Fibroblast of lung (primary cell): ENCODE measurements around the gene MEG3. TPM values are rescaled to one million over a fixed set of nuclear protein-coding genes. Genes with fewer than 3 reads are reported as not detected.

Source experiments
- DNase-seq, 2 donors: peaks; one replicate each; pipeline versions ENCODE4 v3.0.0 to v3.0.0-alpha.2; 2010; ENCODE audit warnings: low read depth in 2 of 2
- H2AFZ ChIP-seq: 2 replicates; pipeline ENCODE4 v1.5.1; 2012; ENCODE audit warnings: low read length, control low read depth, inconsistent platforms
- H3K27ac ChIP-seq: 2 replicates; pipeline ENCODE4 v1.5.1; 2011; ENCODE audit warnings: low read length, control low read depth; ENCODE audit not compliant: insufficient read depth
- H3K27me3 ChIP-seq: 2 replicates; pipeline ENCODE4 v1.5.1; 2011; ENCODE audit warnings: mild to moderate bottlenecking, low read length; ENCODE audit not compliant: control insufficient read depth, insufficient read depth
- H3K36me3 ChIP-seq: 2 replicates; pipeline ENCODE4 v1.5.1; 2011; ENCODE audit warnings: low read length; ENCODE audit not compliant: control insufficient read depth, insufficient read depth
- H3K4me1 ChIP-seq: 2 replicates; pipeline ENCODE4 v1.5.1; 2011; ENCODE audit warnings: low read length; ENCODE audit not compliant: control insufficient read depth, insufficient read depth; ENCODE audit errors: extremely low read depth
- H3K4me2 ChIP-seq: 2 replicates; pipeline ENCODE4 v1.5.1; 2011; ENCODE audit warnings: low read length, control low read depth; ENCODE audit not compliant: insufficient read depth; ENCODE audit errors: extremely low read depth
- H3K4me3 ChIP-seq, 4 experiments: fragments of 200-600 bp in 1 of 4; sonication (generic) in 1 of 4; replicated peaks in 1 of 4; 2 replicates each; pipeline ENCODE4 v1.5.1; 2011 to 2016; ENCODE audit warnings: low read length in 4 of 4, low read depth in 3 of 4, mild to moderate bottlenecking in 3 of 4, control low read depth in 2 of 4, inconsistent platforms in 1 of 4, mixed read lengths in 1 of 4; ENCODE audit not compliant: insufficient read depth in 1 of 4; ENCODE audit errors: control extremely low read depth in 1 of 4
- H3K79me2 ChIP-seq: 2 replicates; pipeline ENCODE4 v1.5.1; 2012; ENCODE audit warnings: mild to moderate bottlenecking, low read length, inconsistent platforms; ENCODE audit not compliant: control insufficient read depth, insufficient read depth
- H3K9ac ChIP-seq: 2 replicates; pipeline ENCODE4 v1.5.1; 2011; ENCODE audit warnings: mild to moderate bottlenecking, low read length, control low read depth; ENCODE audit not compliant: insufficient read depth
- H3K9me3 ChIP-seq: 2 replicates; pipeline ENCODE4 v1.5.1; 2012; ENCODE audit warnings: low read depth, low read length; ENCODE audit not compliant: control insufficient read depth, insufficient read depth
- H4K20me1 ChIP-seq: 2 replicates; pipeline ENCODE4 v1.5.1; 2011; ENCODE audit warnings: low read length; ENCODE audit not compliant: control insufficient read depth, insufficient read depth; ENCODE audit errors: extremely low read depth
- CTCF ChIP-seq, 2 donors: IDR thresholded peaks in 1 of 2; conservative IDR thresholded peaks in 1 of 2; 1 replicate in 1 of 2; 2 replicates in 1 of 2; pipeline ENCODE4 v1.5.1; 2011 to 2012; ENCODE audit warnings: low read length in 2 of 2, control low read depth in 1 of 2, inconsistent platforms in 1 of 2, low read depth in 1 of 2, mild to moderate bottlenecking in 1 of 2
- EZH2 ChIP-seq: IDR thresholded peaks from 2 replicates; pipeline ENCODE4 v1.5.1; 2012; ENCODE audit warnings: low read length, control low read depth, mild to moderate bottlenecking; ENCODE audit errors: missing control alignments
- polyA plus RNA-seq, 2 donors: library from polyadenylated mRNA; depleted of rRNA in 1 of 2; stranded (reverse) in 1 of 2; unstranded in 1 of 2; fragments of >200 nt; gene quantifications; 2 replicates each; pipeline ENCODE4 v1.2.1, GENCODE V29; 2011 to 2012; ENCODE audit warnings: missing spikeins in 1 of 2
- total RNA-seq: library from RNA; depleted of rRNA; stranded (reverse); fragments of >200 nt; gene quantifications from 2 replicates; pipeline ENCODE4 v1.2.1, GENCODE V29; 2014

Gene MEG3
- total and polyA plus RNA-seq, 2 donors (not counting 1 experiment from before 2014, with no cell fraction given), result 104 to 182 TPM

DNA sequence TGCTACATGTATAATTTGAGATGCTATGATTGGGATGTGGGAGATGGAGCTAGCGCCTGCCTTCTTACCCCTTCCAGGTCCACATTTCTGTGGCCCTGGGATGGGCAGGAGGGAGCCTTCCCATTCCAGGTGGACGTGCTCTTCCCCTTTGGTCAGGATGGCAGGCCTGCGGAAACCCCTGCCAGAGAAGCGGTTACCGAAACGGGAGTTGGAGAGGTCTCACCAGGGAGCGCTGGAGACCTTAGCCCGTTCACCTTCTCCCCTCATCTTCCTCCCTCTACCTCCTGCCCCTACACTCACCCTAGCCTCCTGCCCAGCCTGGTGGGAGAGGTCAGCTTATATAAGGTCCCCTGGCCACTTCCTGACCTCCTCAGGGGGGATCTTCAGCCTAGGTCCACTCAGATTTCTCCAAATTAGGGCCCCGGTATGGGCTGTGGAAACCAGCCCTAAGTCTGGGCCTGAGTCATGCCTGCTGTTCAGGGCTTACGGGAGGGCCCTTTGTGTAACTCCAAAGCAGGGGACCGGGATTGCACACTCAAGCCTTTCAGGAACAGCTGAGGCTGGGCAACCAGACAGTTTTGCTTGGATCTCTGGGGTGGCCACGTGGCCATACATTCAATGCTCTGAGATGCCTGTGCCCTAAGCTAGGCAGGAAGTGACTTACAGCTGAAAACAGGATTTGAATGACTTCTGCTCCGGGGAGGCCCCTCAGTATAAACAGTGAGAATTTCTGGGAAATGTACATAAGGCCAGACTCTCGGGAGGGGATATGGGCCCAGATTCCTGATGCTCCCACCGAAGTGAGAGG lies 10.2 kb upstream of the MEG3 start:
- DNase-seq, result peak; percentile 77 to 84
- TF ChIP-seq EZH2 (no peak), CTCF (conservative IDR thresholded peaks at IDR 0.05 in 1 of 2, IDR thresholded peaks at IDR 0.05 in 1 of 2; ENCODE audit: low read depth in 1 of 2, low read length in 2 of 2) (no peak)
- H3K27me3 ChIP-seq, result no peaks in the 10 kb centered on the region
- H3K4me3 ChIP-seq, result no peak overlapping the region
- no peaks in the 10 kb centered on the region for H3K36me3 ChIP-seq
- no peaks in the 10 kb centered on the region for H4K20me1 ChIP-seq
- no peak overlapping the region for H2AFZ ChIP-seq
- H3K9me3 ChIP-seq, result no peaks in the 10 kb centered on the region
- H3K27ac ChIP-seq, result no peak overlapping the region
- no peaks in the 10 kb centered on the region for H3K79me2 ChIP-seq
- no peak overlapping the region for H3K4me2 ChIP-seq
- H3K9ac ChIP-seq, result no peak overlapping the region
- no peaks in the 10 kb centered on the region for H3K4me1 ChIP-seq

GRCh38 chr14:100816286-100816949 lies 9.5 kb upstream of the MEG3 start:
- TF ChIP-seq EZH2 (no peak), CTCF (conservative IDR thresholded peaks at IDR 0.05 in 1 of 2, IDR thresholded peaks at IDR 0.05 in 1 of 2; ENCODE audit: low read depth in 1 of 2, low read length in 2 of 2) (no peak)

More at GRCh38 chr14:100816286-100816949, 9.5 kb upstream of the MEG3 start:
- no peak overlapping the region for H3K9ac ChIP-seq
- no peaks in the 10 kb centered on the region for H3K36me3 ChIP-seq
- DNase-seq, result no peak
- no peak overlapping the region for H2AFZ ChIP-seq
- H3K4me3 ChIP-seq, result no peak overlapping the region
- H4K20me1 ChIP-seq, result no peaks in the 10 kb centered on the region
- H3K9me3 ChIP-seq, result no peaks in the 10 kb centered on the region
- no peak overlapping the region for H3K27ac ChIP-seq
- no peaks in the 10 kb centered on the region for H3K79me2 ChIP-seq
- H3K27me3 ChIP-seq, result no peaks in the 10 kb centered on the region
- no peaks in the 10 kb centered on the region for H3K4me1 ChIP-seq
- H3K4me2 ChIP-seq, result no peak overlapping the region
